Duodenal mucosa (tissue), 2 donors: ENCODE results near the gene MICU2.

Experiments used
- H3K27ac ChIP-seq: one replicate; pipeline ENCODE4 v1.7.0; 2013; ENCODE audit warnings: low read depth, low read length
- H3K27me3 ChIP-seq, 2 donors: one replicate each; pipeline ENCODE4 v1.7.0; 2013; ENCODE audit warnings: low read length in 2 of 2, control low read depth in 1 of 2; ENCODE audit not compliant: insufficient read depth in 2 of 2, control insufficient read depth in 1 of 2
- H3K36me3 ChIP-seq, 2 donors: one replicate each; pipeline ENCODE4 v1.7.0; 2013; ENCODE audit warnings: low read length in 2 of 2, control low read depth in 1 of 2; ENCODE audit not compliant: insufficient read depth in 2 of 2, control insufficient read depth in 1 of 2
- H3K4me1 ChIP-seq, 2 donors: one replicate each; pipeline ENCODE4 v1.7.0; 2013; ENCODE audit warnings: low read length in 2 of 2, control low read depth in 1 of 2; ENCODE audit not compliant: insufficient read depth in 2 of 2, control insufficient read depth in 1 of 2
- H3K4me3 ChIP-seq, 2 donors: one replicate each; pipeline ENCODE4 v1.7.0; 2013; ENCODE audit warnings: low read length in 2 of 2, low read depth in 1 of 2
- H3K9ac ChIP-seq, 2 donors: one replicate each; pipeline ENCODE4 v1.7.0; 2013; ENCODE audit warnings: low read length in 2 of 2, low read depth in 1 of 2
- H3K9me3 ChIP-seq, 2 donors: one replicate each; pipeline ENCODE4 v1.7.0; 2013; ENCODE audit warnings: low read length in 2 of 2, control low read depth in 1 of 2; ENCODE audit not compliant: control insufficient read depth in 1 of 2

The MICU2 gene

DNA sequence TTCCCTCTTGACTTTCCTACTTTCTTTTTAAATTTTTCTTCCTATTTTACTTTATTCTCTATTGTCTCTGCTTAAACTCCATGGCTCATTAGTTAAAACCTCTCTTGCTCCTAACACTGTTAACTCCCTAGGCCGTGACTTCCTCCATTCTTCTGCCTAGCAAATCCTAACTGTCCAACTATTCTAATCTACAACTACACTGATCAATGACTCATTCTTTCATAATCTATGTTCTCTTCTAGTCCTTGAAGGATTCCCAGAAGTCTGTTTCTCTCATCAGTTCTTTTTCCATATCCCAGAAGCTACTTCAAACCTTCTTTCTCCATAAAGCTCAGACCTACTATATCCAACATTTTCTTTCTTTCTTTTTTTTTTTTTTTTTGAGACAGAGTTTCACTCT, 66.9 kb downstream of the MICU2 start:
- Histone ChIP-seq H3K4me1 (no peaks in the 10 kb centered on the region), H3K27ac (no peak overlapping the region), H3K27me3 (no peaks in the 10 kb centered on the region), H3K4me3 (no peak overlapping the region), H3K9ac (no peak overlapping the region), H3K36me3 (peaks cover 9 to 12% of the 10 kb centered on the region in 2 donors), H3K9me3 (no peaks in the 10 kb centered on the region)

DNA sequence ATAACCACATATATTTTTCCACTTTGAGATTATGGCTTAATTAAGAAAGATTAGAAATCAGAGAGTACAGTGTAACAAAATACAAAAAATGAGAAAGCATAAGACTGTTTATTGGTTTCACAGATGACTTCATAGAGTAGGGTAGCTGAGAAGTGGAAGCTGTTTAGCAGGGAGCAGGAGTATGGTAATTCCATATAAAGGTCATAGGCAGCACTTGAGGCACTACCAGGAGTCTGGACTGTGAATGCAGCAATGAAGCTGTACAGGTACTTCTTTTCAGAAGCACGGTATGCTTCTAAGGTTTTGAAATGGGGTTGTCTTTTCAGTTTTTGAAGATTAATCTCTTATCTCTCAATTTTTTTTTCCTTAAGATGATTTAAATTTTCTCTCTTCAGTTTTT, 69.2 kb downstream of the MICU2 start:
- no peak overlapping the region for H3K4me3 ChIP-seq
- no peak overlapping the region for H3K9ac ChIP-seq
- H3K27me3 ChIP-seq: no peaks in the 10 kb centered on the region
- H3K36me3 ChIP-seq: peaks cover 9 to 12% of the 10 kb centered on the region in 2 donors
- no peak overlapping the region for H3K27ac ChIP-seq
- H3K4me1 ChIP-seq: no peaks in the 10 kb centered on the region
- H3K9me3 ChIP-seq: no peaks in the 10 kb centered on the region

DNA sequence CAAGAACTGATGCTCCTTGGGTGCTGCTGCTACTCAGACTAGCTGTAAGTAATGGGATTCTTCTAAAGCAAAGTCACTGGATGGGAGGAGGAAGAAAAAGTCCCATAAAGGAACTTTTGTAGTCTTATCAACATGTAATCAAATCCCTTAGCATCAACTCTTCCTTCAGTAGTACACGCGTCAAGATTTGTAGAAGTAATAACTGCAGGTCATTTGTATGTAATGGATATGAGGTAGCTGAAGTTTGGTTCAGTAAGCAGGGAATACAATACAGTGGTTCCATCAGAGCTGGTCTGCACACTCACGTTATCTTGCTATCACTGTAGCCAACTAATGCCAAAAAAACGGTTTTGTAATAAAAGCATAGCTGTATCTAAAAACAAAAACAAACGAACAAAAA, 72.5 kb downstream of the MICU2 start:
- no peak overlapping the region for H3K27ac ChIP-seq
- H3K4me3 ChIP-seq: no peak overlapping the region
- H3K36me3 ChIP-seq: peaks cover 5% of the 10 kb centered on the region in 2 donors
- H3K27me3 ChIP-seq: no peaks in the 10 kb centered on the region
- H3K4me1 ChIP-seq: no peaks in the 10 kb centered on the region
- H3K9me3 ChIP-seq: no peaks in the 10 kb centered on the region
- no peak overlapping the region for H3K9ac ChIP-seq

DNA sequence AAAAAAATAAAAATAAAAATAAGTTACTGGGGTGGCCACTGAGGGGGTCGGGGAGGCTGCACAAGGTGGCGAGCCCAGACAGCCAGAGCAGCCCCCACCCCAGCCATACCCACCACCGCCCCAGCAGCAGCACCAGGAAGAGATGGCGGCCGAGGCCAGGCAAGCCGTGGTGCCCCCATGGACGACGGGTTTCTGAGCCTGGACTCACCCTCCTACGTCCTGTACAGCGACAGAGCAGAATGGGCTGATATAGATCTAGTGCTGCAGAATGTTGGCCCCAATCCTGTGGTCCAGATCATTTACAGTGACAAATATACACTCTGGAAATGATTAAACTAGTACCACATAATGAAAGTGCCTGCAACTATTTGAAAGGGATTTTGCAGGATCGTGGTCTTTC, 73.3 kb downstream of the MICU2 start:
- H3K9me3 ChIP-seq: no peaks in the 10 kb centered on the region
- H3K4me3 ChIP-seq: no peak overlapping the region
- H3K9ac ChIP-seq: no peak overlapping the region
- H3K27me3 ChIP-seq: no peaks in the 10 kb centered on the region
- H3K36me3 ChIP-seq: peaks cover 5% of the 10 kb centered on the region in 2 donors
- H3K27ac ChIP-seq: no peak overlapping the region
- no peaks in the 10 kb centered on the region for H3K4me1 ChIP-seq

DNA sequence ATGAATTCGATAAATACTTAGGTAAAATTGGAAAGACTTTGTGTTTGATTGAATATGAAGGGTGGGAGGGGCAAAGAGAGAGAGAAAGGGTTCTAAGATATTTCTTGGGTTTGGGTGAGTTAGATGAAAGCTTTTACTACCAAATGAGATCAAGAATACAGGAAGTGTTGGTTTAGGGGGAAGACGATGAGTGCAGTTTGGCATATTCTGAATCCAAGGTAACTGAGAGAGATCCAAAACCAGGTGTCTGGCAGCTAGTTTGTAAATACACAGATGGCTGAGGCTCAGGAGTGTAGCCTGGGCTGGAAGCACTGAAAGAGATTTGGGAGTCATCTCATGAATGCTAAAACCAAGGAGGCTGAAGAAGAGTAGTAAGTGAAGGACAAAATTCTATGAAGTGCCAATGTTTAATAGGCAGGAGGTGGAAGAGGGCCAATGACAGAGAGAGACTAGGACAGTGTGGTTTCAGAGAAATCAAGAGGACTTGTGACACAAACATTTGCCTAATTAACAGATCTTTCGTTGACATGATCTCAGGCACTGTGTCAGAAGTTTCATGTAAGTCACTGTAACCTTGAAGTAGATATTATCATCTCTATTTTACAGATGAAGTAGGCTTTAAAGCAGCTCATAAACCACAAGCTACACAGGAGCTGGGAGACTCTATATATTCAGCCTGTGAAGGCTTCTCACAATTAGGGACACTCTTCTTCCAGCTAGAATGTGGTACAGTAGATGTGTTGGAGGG, 74.7 kb downstream of the MICU2 start:
- Histone ChIP-seq H3K4me1 (no peaks in the 10 kb centered on the region), H3K9ac (no peak overlapping the region), H3K4me3 (no peak overlapping the region), H3K27ac (no peak overlapping the region), H3K9me3 (no peaks in the 10 kb centered on the region), H3K27me3 (no peaks in the 10 kb centered on the region), H3K36me3 (peaks cover 0 to 5% of the 10 kb centered on the region in 2 donors)

DNA sequence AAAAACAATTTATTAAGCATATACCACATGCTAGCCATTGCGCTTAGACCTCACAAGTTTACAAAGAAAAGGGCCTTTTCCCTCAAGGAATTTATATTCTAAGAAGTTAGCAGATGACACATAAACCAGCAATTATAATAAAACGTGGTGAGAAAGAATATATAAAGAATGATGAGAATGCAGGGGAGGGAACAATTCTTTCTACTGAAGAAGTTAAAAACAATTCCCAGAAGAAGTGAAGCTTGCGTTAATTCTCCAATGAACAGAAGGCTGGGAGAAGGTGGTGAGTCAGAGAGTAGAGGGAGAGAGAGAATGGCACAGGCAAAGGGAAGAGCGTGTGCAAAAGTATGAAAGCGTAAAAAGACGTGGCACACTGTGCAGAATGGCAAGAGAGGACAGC, 75.4 kb downstream of the MICU2 start:
- H3K27me3 ChIP-seq: no peaks in the 10 kb centered on the region
- H3K9me3 ChIP-seq: no peaks in the 10 kb centered on the region

DNA sequence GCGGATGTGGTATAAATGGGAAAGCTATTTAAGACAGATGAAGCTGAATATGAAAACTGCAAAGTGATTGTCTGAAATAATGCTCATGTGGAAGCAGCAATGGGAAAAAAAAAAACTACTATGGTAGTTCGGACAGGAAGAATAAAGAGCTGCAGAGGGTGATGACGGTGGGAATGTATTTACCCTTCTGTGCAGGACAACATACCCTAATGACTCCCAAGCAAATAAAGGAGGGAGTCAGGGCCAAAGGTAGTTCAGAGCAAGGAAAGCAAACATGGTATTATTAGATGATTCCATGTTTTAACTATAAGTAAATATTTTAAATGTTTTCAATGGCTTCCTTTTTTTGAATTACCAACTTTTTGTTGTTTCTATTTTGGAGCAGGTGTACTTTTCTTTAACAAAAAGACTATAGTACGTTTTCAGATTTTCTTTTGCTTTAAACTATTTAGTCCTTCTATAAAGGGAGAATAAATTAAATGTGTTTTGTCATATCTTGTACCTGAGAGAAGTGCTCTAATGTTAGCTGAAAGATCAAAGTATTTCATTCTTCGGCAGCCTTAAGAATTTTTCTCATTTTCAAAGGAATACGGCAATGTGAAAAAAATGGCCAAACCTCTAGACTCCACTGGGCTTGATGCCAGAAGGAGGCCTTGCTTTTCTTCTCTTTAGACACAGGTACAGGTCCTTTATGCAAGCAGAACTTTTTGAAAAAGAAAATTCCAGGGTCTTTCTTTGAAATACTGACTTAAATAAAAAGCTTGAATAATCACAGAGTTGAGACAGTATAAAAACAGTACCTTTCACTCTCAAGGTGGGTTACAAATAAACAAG, 77.0 kb downstream of the MICU2 start:
- H3K27me3 ChIP-seq: no peaks in the 10 kb centered on the region

More for the DNA sequence above, 75.4 kb downstream of the MICU2 start:
- Histone ChIP-seq H3K9ac (no peak overlapping the region), H3K36me3 (peaks cover 0 to 8% of the 10 kb centered on the region in 2 donors), H3K27ac (no peak overlapping the region), H3K4me1 (no peaks in the 10 kb centered on the region), H3K4me3 (no peak overlapping the region)

DNA sequence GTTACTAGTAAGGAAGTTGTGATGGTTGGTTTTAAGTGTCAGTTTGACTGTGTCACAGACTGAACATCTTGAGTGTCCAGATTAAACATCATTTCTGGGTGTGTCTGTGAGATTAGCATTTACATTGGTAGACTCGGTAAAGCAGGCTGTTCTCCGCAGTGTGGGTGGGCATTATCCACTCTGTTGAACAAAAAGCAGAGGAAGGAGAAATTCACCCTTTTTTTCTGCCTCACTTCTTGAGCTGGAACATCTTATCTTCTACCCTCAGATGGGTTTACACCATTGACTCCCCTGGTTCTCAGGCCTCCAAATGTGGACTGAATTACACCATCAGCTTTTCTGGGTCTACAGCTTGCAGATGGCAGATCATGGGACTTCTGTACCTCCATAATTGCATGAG, 81.1 kb downstream of the MICU2 start:
- Histone ChIP-seq H3K4me1 (no peaks in the 10 kb centered on the region), H3K36me3 (peaks cover 11 to 24% of the 10 kb centered on the region in 2 donors), H3K27ac (no peak overlapping the region), H3K27me3 (no peaks in the 10 kb centered on the region), H3K9me3 (no peaks in the 10 kb centered on the region), H3K4me3 (no peak overlapping the region), H3K9ac (no peak overlapping the region)

More for the DNA sequence above, 77.0 kb downstream of the MICU2 start:
- Histone ChIP-seq H3K36me3 (peaks cover 0 to 14% of the 10 kb centered on the region in 2 donors), H3K4me3 (no peak overlapping the region), H3K27ac (no peak overlapping the region), H3K9me3 (no peaks in the 10 kb centered on the region), H3K4me1 (no peaks in the 10 kb centered on the region), H3K9ac (no peak overlapping the region)

DNA sequence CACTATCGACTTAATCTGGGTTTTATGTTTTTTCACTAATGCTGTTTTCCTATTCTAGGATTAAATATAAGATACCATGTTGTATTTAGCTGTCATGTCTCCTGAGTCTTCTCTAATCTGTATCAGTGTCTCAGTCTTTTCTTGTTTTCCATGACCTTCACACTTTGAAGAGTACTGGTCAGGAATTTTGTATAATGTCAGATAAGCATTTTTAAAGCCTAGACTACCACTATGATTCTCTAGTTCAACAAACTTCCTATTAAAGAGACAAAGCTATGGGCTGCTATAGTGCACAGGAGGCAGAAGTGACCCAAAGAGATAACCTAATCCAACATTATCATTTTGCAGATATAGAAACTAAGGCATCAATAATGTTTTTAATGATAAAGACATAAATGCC, 81.8 kb downstream of the MICU2 start:
- no peaks in the 10 kb centered on the region for H3K4me1 ChIP-seq
- H3K36me3 ChIP-seq: peaks cover 11 to 24% of the 10 kb centered on the region in 2 donors
- no peak overlapping the region for H3K4me3 ChIP-seq
- H3K9me3 ChIP-seq: no peaks in the 10 kb centered on the region
- H3K27ac ChIP-seq: no peak overlapping the region
- H3K9ac ChIP-seq: no peak overlapping the region
- H3K27me3 ChIP-seq: no peaks in the 10 kb centered on the region

DNA sequence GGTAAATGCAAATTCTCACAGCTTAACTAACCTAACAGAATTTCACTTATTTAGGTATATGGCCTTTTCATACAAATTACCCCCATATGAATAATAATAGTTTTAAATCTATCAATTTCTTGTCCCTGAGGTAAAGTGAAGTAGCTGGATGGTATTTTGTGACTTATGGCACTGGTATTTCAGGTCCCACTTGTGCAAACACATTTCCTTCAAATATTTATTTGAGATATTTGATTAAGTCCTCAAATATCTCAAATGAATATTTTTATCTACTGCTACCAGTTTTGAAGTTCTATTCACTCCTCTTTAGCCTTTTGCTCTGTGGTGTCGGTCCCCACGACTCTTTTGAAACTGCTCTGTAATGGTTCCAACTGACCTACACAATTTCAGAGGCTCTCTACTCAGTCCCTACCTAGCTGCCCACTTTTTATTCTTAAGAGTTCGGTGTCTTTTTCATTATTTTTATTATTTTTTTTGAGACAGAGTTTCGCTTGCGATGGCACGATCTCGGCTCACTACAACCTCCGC, 85.3 kb downstream of the MICU2 start:
- Histone ChIP-seq H3K36me3 (peaks cover 11 to 17% of the 10 kb centered on the region in 2 donors), H3K9me3 (no peaks in the 10 kb centered on the region), H3K27me3 (no peaks in the 10 kb centered on the region), H3K4me1 (no peaks in the 10 kb centered on the region), H3K4me3 (no peak overlapping the region), H3K27ac (no peak overlapping the region), H3K9ac (no peak overlapping the region)
